WTC11 (cell line): ENCODE measurements around the gene CLIC6. TPM values are rescaled to one million over a fixed set of nuclear protein-coding genes. Genes with fewer than 3 reads are reported as not detected.

ENCODE experiments used
- ATAC-seq: fragments of 200-7000 bp; cut with Tn5 transposase; 2 replicates; pipeline ENCODE4 v1.10.0; 2021; ENCODE audit warnings: mild to moderate bottlenecking, moderate library complexity
- CTCF ChIA-PET: fragments of 300-600 bp; sonication (Branson Sonifier 250); formaldehyde crosslinking; loops from one replicate; lab custom pipeline; 2021; ENCODE audit warnings: antibody characterized with exemption; lab: Charles Lee
- POLR2A ChIA-PET: fragments of 350-600 bp; sonication (Branson Sonifier 250); formaldehyde crosslinking; loops from one replicate; lab custom pipeline; 2021; ENCODE audit warnings: antibody characterized with exemption; lab: Charles Lee
- DNase-seq: peaks from one replicate; pipeline ENCODE4 v3.0.0; 2021; ENCODE audit warnings: low spot score
- H3K27ac Mint-ChIP-seq: 2 replicates; pipeline ENCODE4 v1.8.0; 2021; ENCODE audit warnings: mixed read lengths
- H3K27me3 Mint-ChIP-seq: 2 replicates; pipeline ENCODE4 v1.8.0; 2021; ENCODE audit warnings: low read depth, mild to moderate bottlenecking, moderate library complexity, mixed read lengths
- H3K36me3 Mint-ChIP-seq: 2 replicates; pipeline ENCODE4 v1.8.0; 2021; ENCODE audit warnings: mixed read lengths
- H3K4me1 Mint-ChIP-seq: 2 replicates; pipeline ENCODE4 v1.8.0; 2022; ENCODE audit warnings: mixed read lengths
- H3K4me3 Mint-ChIP-seq: 2 replicates; pipeline ENCODE4 v1.8.0; 2021; ENCODE audit warnings: mild to moderate bottlenecking, moderate library complexity, mixed read lengths
- H3K9me3 Mint-ChIP-seq: 2 replicates; pipeline ENCODE4 v1.8.0; 2021; ENCODE audit warnings: mixed read lengths
- AFF4 ChIP-seq: sonication (generic); formaldehyde crosslinking; IDR thresholded peaks from 2 replicates; pipeline ENCODE4 v1.8.1; 2023; ENCODE audit warnings: mild to moderate bottlenecking, missing genetic modification reagents, borderline replicate concordance
- ATF1 ChIP-seq: sonication (generic); formaldehyde crosslinking; IDR thresholded peaks from 2 replicates; pipeline ENCODE4 v1.8.1; 2023; ENCODE audit warnings: mild to moderate bottlenecking, moderate library complexity, missing genetic modification reagents
- E2F1 ChIP-seq: sonication (generic); formaldehyde crosslinking; IDR thresholded peaks from 2 replicates; pipeline ENCODE4 v1.8.0; 2022; ENCODE audit warnings: mild to moderate bottlenecking, missing genetic modification reagents
- EMX1 ChIP-seq: fragments of 250-450 bp; sonication (Bioruptor Pico); IDR thresholded peaks from 2 replicates; pipeline ENCODE4 v1.8.0; 2021; ENCODE audit warnings: mild to moderate bottlenecking
- ETV6 ChIP-seq: sonication (generic); formaldehyde crosslinking; IDR thresholded peaks from 2 replicates; pipeline ENCODE4 v1.8.1; 2022; ENCODE audit warnings: mild to moderate bottlenecking, missing genetic modification reagents
- FOXJ3 ChIP-seq: sonication (generic); formaldehyde crosslinking; IDR thresholded peaks from 2 replicates; pipeline ENCODE4 v1.9.0; 2021; ENCODE audit warnings: missing genetic modification reagents, mild to moderate bottlenecking, borderline replicate concordance
- HMGA2 ChIP-seq: fragments of 250-450 bp; sonication (Bioruptor Pico); IDR thresholded peaks from 2 replicates; pipeline ENCODE4 v1.4.0; 2021; ENCODE audit warnings: mild to moderate bottlenecking, moderate library complexity
- NR3C1 ChIP-seq: sonication (generic); formaldehyde crosslinking; conservative IDR thresholded peaks from 2 replicates; pipeline ENCODE4 v1.8.1; 2023; ENCODE audit warnings: low read depth, mild to moderate bottlenecking, missing genetic modification reagents
- SP1 ChIP-seq: sonication (generic); formaldehyde crosslinking; conservative IDR thresholded peaks from 2 replicates; pipeline ENCODE4 v1.8.1; 2022; ENCODE audit warnings: missing genetic modification reagents
- TEAD1 ChIP-seq: sonication (generic); formaldehyde crosslinking; IDR thresholded peaks from 2 replicates; pipeline ENCODE4 v1.8.0; 2022; ENCODE audit warnings: mild to moderate bottlenecking, missing genetic modification reagents
- TP53 ChIP-seq: sonication (generic); formaldehyde crosslinking; IDR thresholded peaks from 2 replicates; pipeline ENCODE4 v1.8.1; 2023; ENCODE audit warnings: mild to moderate bottlenecking, missing genetic modification reagents
- ZBTB43 ChIP-seq: sonication (generic); formaldehyde crosslinking; IDR thresholded peaks from 2 replicates; pipeline ENCODE4 v1.8.1; 2023; ENCODE audit warnings: mild to moderate bottlenecking, missing genetic modification reagents
- ZNF423 ChIP-seq: fragments of 250-450 bp; sonication (Bioruptor Pico); IDR thresholded peaks from 2 replicates; pipeline ENCODE4 v2.1.2; 2022; ENCODE audit warnings: mild to moderate bottlenecking, moderate library complexity
- ZNF425 ChIP-seq: fragments of 250-450 bp; sonication (Bioruptor Pico); conservative IDR thresholded peaks from 2 replicates; pipeline ENCODE4 v1.9.0; 2021; ENCODE audit warnings: mild to moderate bottlenecking
- total RNA-seq: library from RNA; stranded (reverse); gene quantifications from 3 replicates; pipeline ENCODE4 v1.2.3, GENCODE V29; 2021
- TF ChIP-seq, protein P1 (sequence below): sonication (generic); formaldehyde crosslinking; IDR thresholded peaks from 2 replicates; pipeline ENCODE4 v1.8.1; 2022; ENCODE audit warnings: low read depth, missing genetic modification reagents, borderline replicate concordance
- TF ChIP-seq, protein P2 (sequence below): fragments of 250-450 bp; sonication (Bioruptor Pico); IDR thresholded peaks from 2 replicates; pipeline ENCODE4 v2.1.2; 2022; ENCODE audit warnings: mild to moderate bottlenecking, moderate library complexity
- TF ChIP-seq, protein P3 (sequence below): sonication (generic); formaldehyde crosslinking; IDR thresholded peaks from 2 replicates; pipeline ENCODE4 v1.8.0; 2022; ENCODE audit warnings: mild to moderate bottlenecking, missing genetic modification reagents
- TF ChIP-seq, protein P4 (sequence below): sonication (generic); formaldehyde crosslinking; IDR thresholded peaks from 2 replicates; pipeline ENCODE4 v1.8.1; 2022; ENCODE audit warnings: mild to moderate bottlenecking, moderate library complexity, missing genetic modification reagents

The CLIC6 gene
- total RNA-seq, 1 experiment from 2014 or later = 1.8 TPM

GRCh38 chr21:34695434-34695833, 26.6 kb downstream of the CLIC6 start:
- Mint-ChIP-seq H3K27ac (no peak overlapping the region), H3K27me3 (0 out of 2 replicates have a peak, but pooled peaks cover 3% of the 10 kb centered on the region), H3K36me3 (peaks cover 13% of the 10 kb centered on the region), H3K9me3 (peaks cover 19% of the 10 kb centered on the region), H3K4me3 (no peak overlapping the region), H3K4me1 (peaks cover 40% of the 10 kb centered on the region)
- TF ChIP-seq, protein P1, sequence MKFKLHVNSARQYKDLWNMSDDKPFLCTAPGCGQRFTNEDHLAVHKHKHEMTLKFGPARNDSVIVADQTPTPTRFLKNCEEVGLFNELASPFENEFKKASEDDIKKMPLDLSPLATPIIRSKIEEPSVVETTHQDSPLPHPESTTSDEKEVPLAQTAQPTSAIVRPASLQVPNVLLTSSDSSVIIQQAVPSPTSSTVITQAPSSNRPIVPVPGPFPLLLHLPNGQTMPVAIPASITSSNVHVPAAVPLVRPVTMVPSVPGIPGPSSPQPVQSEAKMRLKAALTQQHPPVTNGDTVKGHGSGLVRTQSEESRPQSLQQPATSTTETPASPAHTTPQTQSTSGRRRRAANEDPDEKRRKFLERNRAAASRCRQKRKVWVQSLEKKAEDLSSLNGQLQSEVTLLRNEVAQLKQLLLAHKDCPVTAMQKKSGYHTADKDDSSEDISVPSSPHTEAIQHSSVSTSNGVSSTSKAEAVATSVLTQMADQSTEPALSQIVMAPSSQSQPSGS = no peak
- TF ChIP-seq E2F1 (CRISPR knock-in tag) (no peak), ETV6 (CRISPR knock-in tag) (no peak), TP53 (CRISPR knock-in tag) (no peak), ZBTB43 (CRISPR knock-in tag) (no peak), NR3C1 (no peak), ZNF425 (no peak), SP1 (CRISPR knock-in tag) (no peak), FOXJ3 (CRISPR knock-in tag) (no peak), AFF4 (CRISPR knock-in tag) (no peak), ZNF423 (CRISPR knock-in tag) (no peak), TEAD1 (no peak), EMX1 (no peak), ATF1 (CRISPR knock-in tag) (no peak), HMGA2 (CRISPR knock-in tag) (no peak)
- TF ChIP-seq, protein P2, sequence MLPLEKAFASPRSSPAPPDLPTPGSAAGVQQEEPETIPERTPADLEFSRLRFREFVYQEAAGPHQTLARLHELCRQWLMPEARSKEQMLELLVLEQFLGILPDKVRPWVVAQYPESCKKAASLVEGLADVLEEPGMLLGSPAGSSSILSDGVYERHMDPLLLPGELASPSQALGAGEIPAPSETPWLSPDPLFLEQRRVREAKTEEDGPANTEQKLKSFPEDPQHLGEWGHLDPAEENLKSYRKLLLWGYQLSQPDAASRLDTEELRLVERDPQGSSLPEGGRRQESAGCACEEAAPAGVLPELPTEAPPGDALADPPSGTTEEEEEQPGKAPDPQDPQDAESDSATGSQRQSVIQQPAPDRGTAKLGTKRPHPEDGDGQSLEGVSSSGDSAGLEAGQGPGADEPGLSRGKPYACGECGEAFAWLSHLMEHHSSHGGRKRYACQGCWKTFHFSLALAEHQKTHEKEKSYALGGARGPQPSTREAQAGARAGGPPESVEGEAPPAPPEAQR = no peak
- TF ChIP-seq, protein P3, sequence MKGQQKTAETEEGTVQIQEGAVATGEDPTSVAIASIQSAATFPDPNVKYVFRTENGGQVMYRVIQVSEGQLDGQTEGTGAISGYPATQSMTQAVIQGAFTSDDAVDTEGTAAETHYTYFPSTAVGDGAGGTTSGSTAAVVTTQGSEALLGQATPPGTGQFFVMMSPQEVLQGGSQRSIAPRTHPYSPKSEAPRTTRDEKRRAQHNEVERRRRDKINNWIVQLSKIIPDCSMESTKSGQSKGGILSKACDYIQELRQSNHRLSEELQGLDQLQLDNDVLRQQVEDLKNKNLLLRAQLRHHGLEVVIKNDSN (CRISPR knock-in tag) = no peak
- TF ChIP-seq, protein P4, sequence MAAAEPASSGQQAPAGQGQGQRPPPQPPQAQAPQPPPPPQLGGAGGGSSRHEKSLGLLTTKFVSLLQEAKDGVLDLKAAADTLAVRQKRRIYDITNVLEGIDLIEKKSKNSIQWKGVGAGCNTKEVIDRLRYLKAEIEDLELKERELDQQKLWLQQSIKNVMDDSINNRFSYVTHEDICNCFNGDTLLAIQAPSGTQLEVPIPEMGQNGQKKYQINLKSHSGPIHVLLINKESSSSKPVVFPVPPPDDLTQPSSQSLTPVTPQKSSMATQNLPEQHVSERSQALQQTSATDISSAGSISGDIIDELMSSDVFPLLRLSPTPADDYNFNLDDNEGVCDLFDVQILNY (CRISPR knock-in tag) = no peak
- DNase-seq = no peak
- ATAC-seq = no peak
- POLR2A ChIA-PET = no interaction called here
- CTCF ChIA-PET = no interaction called here
